Body of pancreas (tissue), 4 donors: ENCODE results near the gene CISH. TPM values are rescaled to one million over a fixed set of nuclear protein-coding genes. Genes with fewer than 3 reads are reported as not detected.
A peak's percentile ranks its signal among the peaks of the same experiment; 100 is the strongest.

Experiments used
- ATAC-seq: fragments of 150-250 bp; one replicate; pipeline ENCODE4 v1.9.1; 2016
- DNase-seq, 4 donors: peaks; one replicate each; pipeline ENCODE4 v3.0.0-alpha.2; 2019
- H3K27ac ChIP-seq, 4 donors: fragments of 200-600 bp; sonication (generic); 1 replicate in 3 of 4; 2 replicates in 1 of 4; pipeline versions ENCODE4 v1.5.1 to v1.6.1; 2016 to 2019; ENCODE audit warnings: mild to moderate bottlenecking in 1 of 4, mixed read lengths in 1 of 4, moderate library complexity in 1 of 4
- H3K27me3 ChIP-seq, 2 donors: fragments of 200-600 bp; sonication (generic); one replicate each; pipeline ENCODE4 v1.6.0; 2016; ENCODE audit warnings: mild to moderate bottlenecking in 1 of 2
- H3K36me3 ChIP-seq, 2 donors: fragments of 200-600 bp; sonication (generic); replicated peaks in 1 of 2; 2 replicates each; pipeline ENCODE4 v1.5.1; 2016; ENCODE audit warnings: low read depth in 2 of 2; ENCODE audit not compliant: insufficient read depth in 1 of 2
- H3K4me1 ChIP-seq: fragments of 200-600 bp; sonication (generic); one replicate; pipeline ENCODE4 v1.6.0; 2016
- H3K4me3 ChIP-seq, 2 donors: fragments of 200-600 bp; sonication (generic); 1 replicate in 1 of 2; 2 replicates in 1 of 2; pipeline ENCODE4 v1.5.1; 2016 to 2019
- H3K9me3 ChIP-seq, 3 donors: fragments of 200-600 bp; sonication (generic); 1 replicate in 2 of 3; 2 replicates in 1 of 3; pipeline ENCODE4 v1.5.1; 2016
- CTCF ChIP-seq, 7 experiments: fragments of 450-650 bp in 4 of 7; fragments of 200-600 bp in 3 of 7; sonication (generic) in 3 of 7; IDR thresholded peaks; one replicate each; pipeline ENCODE4 v1.5.1; 2016 to 2019; ENCODE audit warnings: antibody characterized with exemption in 7 of 7
- POLR2A ChIP-seq, 3 donors: fragments of 450-650 bp; IDR thresholded peaks; one replicate each; pipeline ENCODE4 v1.6.1; 2016; ENCODE audit warnings: antibody characterized with exemption in 3 of 3, mild to moderate bottlenecking in 2 of 3
- WGBS, 2 donors: methylation state at CpG; one replicate each; pipeline ENCODE4 v1.1.5; 2017; 5-methylcytosine and 5-hydroxymethylcytosine counted together
- intact Hi-C: fragments of 100-400 bp; cut with DNase I; formaldehyde crosslinking; loops from one replicate; pipeline ENCODE4 v1.15.1; 2023
- total RNA-seq, 2 donors: library from RNA; depleted of rRNA; stranded (reverse); fragments of >200 nt; gene quantifications; one replicate each; pipeline ENCODE4 v1.1.0, GENCODE V29; 2016

CISH gene
- total RNA-seq, 2 donors from 2014 or later = 4.9 to 19.8 TPM

GRCh38 chr3:50612970-50613846, 1.6 kb upstream of the CISH start:
- peaks cover 65% of the 10 kb centered on the region for H3K4me1 ChIP-seq
- H3K27me3 ChIP-seq = no peaks in the 10 kb centered on the region
- intact Hi-C loops = no loop called here
- no peak for DNase-seq
- H3K4me3 ChIP-seq = no peak overlapping the region
- TF ChIP-seq POLR2A (IDR thresholded peaks at IDR 0.05) (no peak), CTCF (IDR thresholded peaks at IDR 0.05) (no peak)
- WGBS, 2 donors = 64 to 74% methylated on average over 6 of the region's 6 CpGs
- H3K36me3 ChIP-seq = no peaks in the 10 kb centered on the region
- peak overlapping the region in 2 of 4 donors; percentile 88 for H3K27ac ChIP-seq
- no peaks in the 10 kb centered on the region for H3K9me3 ChIP-seq
- no peak for ATAC-seq

- H3K4me1 ChIP-seq = peaks cover 67% of the 10 kb centered on the region
- ATAC-seq (no peak), DNase-seq (no peak)
- H3K36me3 ChIP-seq = peaks cover 0 to 1% of the 10 kb centered on the region in 2 donors
- no peaks in the 10 kb centered on the region for H3K9me3 ChIP-seq
- peak overlapping the region; percentile 79 to 88 (median 86) for H3K27ac ChIP-seq
- no peak for TF ChIP-seq CTCF (IDR thresholded peaks at IDR 0.05)
- TF ChIP-seq POLR2A (IDR thresholded peaks at IDR 0.05) = no peak
- H3K4me3 ChIP-seq = peak overlapping the region in 1 of 2 donors; percentile 44
- intact Hi-C loops = no loop called here
- 2 to 7% methylated on average over 14 to 29 of the region's 29 CpGs for WGBS, 2 donors
- no peaks in the 10 kb centered on the region for H3K27me3 ChIP-seq
Observed at GRCh38 chr3:50612234-50612882, 784 bp upstream of the CISH start.

GRCh38 chr3:50610992-50611463, 546 bp downstream of the CISH start:
- no peaks in the 10 kb centered on the region for H3K27me3 ChIP-seq
- TF ChIP-seq POLR2A (IDR thresholded peaks at IDR 0.05) (no peak), CTCF (IDR thresholded peaks at IDR 0.05) (no peak)
- DNase-seq (no peak), ATAC-seq (no peak)
- intact Hi-C loops = no loop called here
- H3K9me3 ChIP-seq = no peaks in the 10 kb centered on the region
- H3K36me3 ChIP-seq = peaks cover 0 to 6% of the 10 kb centered on the region in 2 donors
- WGBS, 2 donors = 2 to 26% methylated on average over 3 to 10 of the region's 10 CpGs
- peak overlapping the region; percentile 79 to 88 (median 86) for H3K27ac ChIP-seq
- H3K4me1 ChIP-seq = peaks cover 75% of the 10 kb centered on the region
- peak overlapping the region; percentile 44 to 85 for H3K4me3 ChIP-seq

- Histone ChIP-seq H3K27ac (peak overlapping the region; percentile 79 to 88 (median 86)), H3K4me1 (peaks cover 81% of the 10 kb centered on the region), H3K36me3 (peaks cover 0 to 6% of the 10 kb centered on the region in 2 donors), H3K4me3 (peak overlapping the region; percentile 44 to 85), H3K27me3 (no peaks in the 10 kb centered on the region), H3K9me3 (no peaks in the 10 kb centered on the region)
- 47 to 59% methylated on average over 4 to 6 of the region's 6 CpGs for WGBS, 2 donors
- TF ChIP-seq CTCF (IDR thresholded peaks at IDR 0.05) = no peak
- TF ChIP-seq POLR2A (IDR thresholded peaks at IDR 0.05) = no peak
- ATAC-seq (no peak), DNase-seq (peak; percentile 75 to 86 (median 82))
- intact Hi-C loops = no loop called here
Observed at GRCh38 chr3:50610181-50610971, 1.2 kb downstream of the CISH start.
